HG03280 (cell line): ENCODE data around the gene TSG101.

Experiments
- ATAC-seq: cut with Tn5 transposase; IDR thresholded peaks from one replicate; pipeline ENCODE4 v1.9.1; 2021; ENCODE audit warnings: mild to moderate bottlenecking, moderate library complexity; ENCODE audit not compliant: unreplicated experiment

TSG101 gene

GRCh38 chr11:18493310-18493709 is 33.4 kb downstream of the TSG101 start:
- no peak for ATAC-seq

- ATAC-seq = no peak
Measured at GRCh38 chr11:18492888-18493287, 33.9 kb downstream of the TSG101 start.

- no peak for ATAC-seq
Measured at GRCh38 chr11:18491924-18492323, 34.8 kb downstream of the TSG101 start.

GRCh38 chr11:18490736-18491485 is 35.8 kb downstream of the TSG101 start:
- no peak for ATAC-seq

- no peak for ATAC-seq
Measured at GRCh38 chr11:18490319-18490718, 36.4 kb downstream of the TSG101 start.

GRCh38 chr11:18485913-18486528 is 40.7 kb downstream of the TSG101 start:
- peak; percentile 50 for ATAC-seq

- ATAC-seq = no peak
Measured at GRCh38 chr11:18479063-18479462, 47.7 kb downstream of the TSG101 start.

- ATAC-seq = no peak
Measured at GRCh38 chr11:18472587-18472986, 54.2 kb downstream of the TSG101 start.

- ATAC-seq = no peak
Measured at GRCh38 chr11:18471995-18472394, 54.7 kb downstream of the TSG101 start.

GRCh38 chr11:18468961-18469360 is 57.8 kb downstream of the TSG101 start:
- no peak for ATAC-seq

- no peak for ATAC-seq
Measured at GRCh38 chr11:18468059-18468458, 58.7 kb downstream of the TSG101 start.

GRCh38 chr11:18466402-18466801 is 60.3 kb downstream of the TSG101 start:
- ATAC-seq = no peak

- peak; percentile 66 for ATAC-seq
Measured at GRCh38 chr11:18463439-18463838, 63.3 kb downstream of the TSG101 start.

GRCh38 chr11:18461909-18462308 is 64.8 kb downstream of the TSG101 start:
- ATAC-seq = no peak

- no peak for ATAC-seq
Measured at GRCh38 chr11:18459634-18460033, 67.1 kb downstream of the TSG101 start.

- no peak for ATAC-seq
Measured at GRCh38 chr11:18457450-18457849, 69.3 kb downstream of the TSG101 start.

- no peak for ATAC-seq
Measured at GRCh38 chr11:18455686-18456372, 70.9 kb downstream of the TSG101 start, which contains the start of gene LDHAL6A. LDHAL6A (plus strand) TSS chr11:18455856; CDS start chr11:18456681, 825 bp downstream.

GRCh38 chr11:18452927-18453326 is 73.8 kb downstream of the TSG101 start:
- no peak for ATAC-seq

- ATAC-seq = no peak
Measured at GRCh38 chr11:18449251-18449650, 77.5 kb downstream of the TSG101 start.

- no peak for ATAC-seq
Measured at GRCh38 chr11:18438691-18439090, 88.1 kb downstream of the TSG101 start.
